Prostate gland (tissue), 2 donors: Measurements from ENCODE around the gene GTF2A1L. TPM values are rescaled to one million over a fixed set of nuclear protein-coding genes. Genes with fewer than 3 reads are reported as not detected.

ENCODE experiments used
- DNase-seq: peaks from one replicate; pipeline ENCODE4 v3.0.0-alpha.2; 2019; ENCODE audit warnings: low spot score
- H3K27ac ChIP-seq, 2 donors: fragments of 200-600 bp; sonication (generic); 2 replicates each; pipeline ENCODE4 v1.5.1; 2017 to 2019
- H3K27me3 ChIP-seq: fragments of 200-600 bp; sonication (generic); replicated peaks from 2 replicates; pipeline ENCODE4 v1.5.1; 2019; ENCODE audit not compliant: insufficient read depth
- H3K36me3 ChIP-seq, 2 donors: fragments of 200-600 bp; sonication (generic); 1 replicate in 1 of 2; 2 replicates in 1 of 2; pipeline versions ENCODE4 v1.5.1 to v1.8.1; 2017 to 2019
- H3K4me1 ChIP-seq: fragments of 200-600 bp; sonication (generic); replicated peaks from 2 replicates; pipeline ENCODE4 v1.5.1; 2019
- H3K4me3 ChIP-seq, 2 donors: fragments of 200-600 bp; sonication (generic); 2 replicates each; pipeline ENCODE4 v1.5.1; 2017 to 2019
- H3K9me3 ChIP-seq: fragments of 200-600 bp; sonication (generic); 2 replicates; pipeline ENCODE4 v1.5.1; 2017
- POLR2A ChIP-seq: fragments of 450-650 bp; IDR thresholded peaks from one replicate; pipeline ENCODE4 v1.6.1; 2016; ENCODE audit warnings: antibody characterized with exemption, mild to moderate bottlenecking
- POLR2AphosphoS5 ChIP-seq: sonication (generic); formaldehyde crosslinking; IDR thresholded peaks from one replicate; pipeline ENCODE4 v1.6.1; 2017; ENCODE audit warnings: antibody characterized with exemption
- WGBS: methylation state at CpG from one replicate; pipeline ENCODE4 v1.1.5; 2018; 5-methylcytosine and 5-hydroxymethylcytosine counted together
- intact Hi-C: fragments of 100-400 bp; cut with DNase I; formaldehyde crosslinking; loops from one replicate; pipeline ENCODE4 v1.14.2; 2022
- total RNA-seq, 2 donors: library from RNA; depleted of rRNA; stranded (reverse); fragments of >200 nt; gene quantifications; one replicate each; pipeline ENCODE4 v1.1.0, GENCODE V29; 2016
- TF ChIP-seq, protein P1 (sequence below), 4 experiments: fragments of 200-600 bp in 2 of 4; fragments of 450-650 bp in 2 of 4; sonication (generic) in 2 of 4; IDR thresholded peaks; 1 replicate in 3 of 4; 2 replicates in 1 of 4; pipeline ENCODE4 v1.5.1; 2016 to 2019; ENCODE audit warnings: antibody characterized with exemption in 4 of 4, mild to moderate bottlenecking in 2 of 4, moderate library complexity in 2 of 4

The GTF2A1L gene
- total RNA-seq, 2 donors from 2014 or later, result 0.68 to 3.6 TPM

DNA sequence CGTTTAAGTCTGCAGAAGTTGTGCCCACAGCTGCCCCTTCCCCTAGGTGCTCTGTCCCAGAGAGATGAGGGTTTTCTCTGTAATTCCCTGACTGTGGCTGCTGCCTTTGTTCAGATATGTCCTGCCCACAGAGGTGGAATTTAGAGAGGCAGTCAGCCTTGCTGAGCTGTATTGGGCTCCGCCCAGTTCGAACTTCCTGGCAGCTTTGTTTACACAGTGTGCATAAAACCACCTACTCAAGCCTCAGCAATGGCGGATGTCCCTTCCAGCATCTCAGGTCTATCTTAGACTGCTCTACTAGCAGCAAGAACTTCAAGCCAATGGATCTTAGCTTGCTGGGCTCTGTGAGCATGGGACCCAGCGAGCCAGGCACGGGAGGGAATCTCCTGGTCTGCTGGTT lies 89.8 kb downstream of the GTF2A1L start:
- Histone ChIP-seq H3K36me3 (no peaks in the 10 kb centered on the region), H3K4me3 (no peak overlapping the region), H3K27me3 (no peaks in the 10 kb centered on the region), H3K27ac (no peak overlapping the region), H3K9me3 (no peaks in the 10 kb centered on the region), H3K4me1 (no peaks in the 10 kb centered on the region)
- intact Hi-C loops, result no loop called here
- TF ChIP-seq POLR2A, result no peak
- TF ChIP-seq, protein P1, sequence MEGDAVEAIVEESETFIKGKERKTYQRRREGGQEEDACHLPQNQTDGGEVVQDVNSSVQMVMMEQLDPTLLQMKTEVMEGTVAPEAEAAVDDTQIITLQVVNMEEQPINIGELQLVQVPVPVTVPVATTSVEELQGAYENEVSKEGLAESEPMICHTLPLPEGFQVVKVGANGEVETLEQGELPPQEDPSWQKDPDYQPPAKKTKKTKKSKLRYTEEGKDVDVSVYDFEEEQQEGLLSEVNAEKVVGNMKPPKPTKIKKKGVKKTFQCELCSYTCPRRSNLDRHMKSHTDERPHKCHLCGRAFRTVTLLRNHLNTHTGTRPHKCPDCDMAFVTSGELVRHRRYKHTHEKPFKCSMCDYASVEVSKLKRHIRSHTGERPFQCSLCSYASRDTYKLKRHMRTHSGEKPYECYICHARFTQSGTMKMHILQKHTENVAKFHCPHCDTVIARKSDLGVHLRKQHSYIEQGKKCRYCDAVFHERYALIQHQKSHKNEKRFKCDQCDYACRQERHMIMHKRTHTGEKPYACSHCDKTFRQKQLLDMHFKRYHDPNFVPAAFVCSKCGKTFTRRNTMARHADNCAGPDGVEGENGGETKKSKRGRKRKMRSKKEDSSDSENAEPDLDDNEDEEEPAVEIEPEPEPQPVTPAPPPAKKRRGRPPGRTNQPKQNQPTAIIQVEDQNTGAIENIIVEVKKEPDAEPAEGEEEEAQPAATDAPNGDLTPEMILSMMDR (IDR thresholded peaks at IDR 0.05), result no peak
- TF ChIP-seq POLR2AphosphoS5, result no peak
- no peak for DNase-seq
- 64% methylated on average over 6 of the region's 6 CpGs for WGBS

DNA sequence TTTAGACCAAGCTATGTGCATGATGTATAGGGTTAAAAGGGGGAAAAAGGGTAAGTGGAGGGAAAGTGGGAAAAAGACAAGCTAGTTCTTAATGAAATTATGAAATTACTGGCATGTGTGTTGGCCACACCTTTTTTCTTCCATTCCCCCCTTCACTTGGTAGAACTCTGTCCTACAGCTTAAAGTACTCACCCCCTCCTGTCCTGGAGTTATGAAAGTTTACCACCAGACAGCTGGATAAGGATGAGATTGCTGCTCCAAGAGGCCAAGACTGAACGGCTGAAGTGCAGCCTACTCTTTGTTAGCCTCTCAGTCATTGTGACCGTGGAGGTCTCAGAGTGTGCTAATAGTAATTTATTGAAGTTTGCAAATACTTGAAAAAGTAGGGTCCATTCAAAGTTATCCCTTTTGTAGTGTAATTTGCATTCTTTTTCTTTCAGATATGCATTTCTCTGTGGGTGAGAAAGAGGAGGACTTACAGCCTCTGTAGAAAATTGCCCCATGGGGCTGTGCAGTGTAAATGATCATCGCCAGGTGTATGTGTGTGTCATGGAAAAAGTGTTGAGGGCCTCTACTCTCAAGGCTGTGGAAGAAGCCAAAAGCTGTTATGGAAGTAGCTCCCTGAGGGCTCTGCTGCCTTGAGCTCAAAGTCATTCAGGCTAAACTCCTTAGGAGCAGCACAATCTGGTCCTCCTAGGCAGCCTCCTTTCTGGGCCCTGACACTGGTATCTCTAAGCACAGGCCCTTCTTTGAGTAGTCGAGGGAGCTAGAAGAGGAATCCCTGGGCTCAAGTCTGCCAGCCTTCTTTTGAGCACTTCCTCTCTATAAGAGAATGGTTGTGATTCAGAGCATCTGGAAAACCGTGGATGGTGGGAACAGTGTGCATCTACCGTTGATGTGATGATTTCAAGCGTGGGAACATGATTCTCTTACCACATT lies 91.7 kb downstream of the GTF2A1L start:
- H3K4me3 ChIP-seq, result no peak overlapping the region
- no peak for DNase-seq
- no peak for TF ChIP-seq POLR2AphosphoS5
- TF ChIP-seq, protein P1 (IDR thresholded peaks at IDR 0.05), result no peak
- TF ChIP-seq POLR2A, result no peak
- intact Hi-C loops, result no loop called here
- H3K36me3 ChIP-seq, result no peaks in the 10 kb centered on the region
- H3K27me3 ChIP-seq, result no peaks in the 10 kb centered on the region
- no peaks in the 10 kb centered on the region for H3K9me3 ChIP-seq
- H3K27ac ChIP-seq, result no peak overlapping the region
- 66% methylated on average over 7 of the region's 7 CpGs for WGBS
- no peaks in the 10 kb centered on the region for H3K4me1 ChIP-seq

DNA sequence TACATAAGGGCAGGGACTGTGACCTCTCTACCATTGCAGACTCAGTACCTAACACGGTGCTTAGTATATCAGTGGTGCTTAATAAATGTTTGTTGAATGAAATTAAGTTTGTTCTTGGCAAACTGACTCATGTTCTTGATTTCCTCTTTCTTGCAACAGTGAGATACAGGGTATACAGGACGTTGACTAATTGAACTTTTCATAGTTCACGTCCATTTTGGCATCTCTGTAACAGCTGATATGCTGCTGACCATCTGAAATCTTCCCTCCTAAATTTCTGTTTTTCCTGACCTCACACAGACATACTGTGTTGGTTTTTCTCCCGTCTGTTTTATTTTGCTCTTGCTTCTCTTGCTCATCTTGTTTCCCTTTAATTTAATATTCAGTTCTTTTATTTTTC lies 93.7 kb downstream of the GTF2A1L start:
- WGBS, result 50% methylated on average over 4 of the region's 4 CpGs

DNA sequence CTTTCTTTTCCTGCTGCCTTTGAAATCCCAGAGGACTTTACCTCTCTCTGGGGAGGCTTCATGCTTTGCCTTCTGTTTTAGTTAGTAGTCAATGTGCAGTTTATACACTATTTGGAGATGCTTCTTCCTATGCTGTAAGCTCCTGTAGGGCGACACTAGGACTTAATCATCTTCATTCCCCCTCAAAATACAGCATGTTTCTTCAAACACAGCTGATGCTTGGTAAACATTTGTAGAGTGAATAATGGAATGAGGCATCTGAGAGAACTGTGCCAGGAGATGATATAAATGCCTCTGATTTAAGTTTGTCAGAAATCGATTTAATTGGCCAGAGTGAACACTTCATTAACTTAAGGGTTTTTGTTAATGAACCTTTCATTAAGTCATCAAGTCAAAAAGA lies 94.5 kb downstream of the GTF2A1L start:
- H3K27me3 ChIP-seq, result no peaks in the 10 kb centered on the region
- DNase-seq, result no peak
- H3K36me3 ChIP-seq, result no peaks in the 10 kb centered on the region
- no peak overlapping the region for H3K4me3 ChIP-seq
- H3K9me3 ChIP-seq, result no peaks in the 10 kb centered on the region
- WGBS, result 54% methylated on average over 2 of the region's 2 CpGs
- H3K27ac ChIP-seq, result no peak overlapping the region
- H3K4me1 ChIP-seq, result no peaks in the 10 kb centered on the region
- intact Hi-C loops, result no loop called here
- no peak for TF ChIP-seq POLR2AphosphoS5
- TF ChIP-seq POLR2A, result no peak
- TF ChIP-seq, protein P1 (IDR thresholded peaks at IDR 0.05), result no peak

More for the DNA sequence above, 93.7 kb downstream of the GTF2A1L start:
- Histone ChIP-seq H3K27ac (no peak overlapping the region), H3K36me3 (no peaks in the 10 kb centered on the region), H3K4me3 (no peak overlapping the region), H3K27me3 (no peaks in the 10 kb centered on the region), H3K9me3 (no peaks in the 10 kb centered on the region), H3K4me1 (no peaks in the 10 kb centered on the region)
- intact Hi-C loops, result no loop called here
- TF ChIP-seq POLR2AphosphoS5 (no peak), POLR2A (no peak)
- TF ChIP-seq, protein P1 (IDR thresholded peaks at IDR 0.05), result no peak
- no peak for DNase-seq

DNA sequence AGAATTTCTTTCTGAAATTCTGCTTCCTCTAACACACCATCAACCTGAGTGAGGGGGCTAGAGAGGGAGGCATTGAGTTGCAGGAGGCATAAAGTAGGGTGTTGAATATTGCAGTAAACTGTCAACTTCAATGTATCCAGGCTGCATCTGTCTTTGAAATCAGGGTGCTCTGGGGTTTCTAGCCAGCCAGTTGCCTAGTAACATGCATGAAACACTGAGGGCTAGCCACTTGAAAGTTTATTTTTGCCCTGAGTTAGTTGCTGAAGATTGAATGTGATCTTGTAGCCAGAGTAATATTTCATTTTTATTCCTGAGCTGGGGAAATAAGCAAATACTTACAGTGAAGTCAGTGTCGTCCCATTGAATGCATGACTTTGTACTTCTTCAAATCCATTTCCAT lies 96.0 kb downstream of the GTF2A1L start:
- 47% methylated on average over 1 of the region's 1 CpG for WGBS
- no peaks in the 10 kb centered on the region for H3K9me3 ChIP-seq
- H3K4me3 ChIP-seq, result no peak overlapping the region
- no peaks in the 10 kb centered on the region for H3K27me3 ChIP-seq
- DNase-seq, result no peak
- no peaks in the 10 kb centered on the region for H3K36me3 ChIP-seq
- H3K4me1 ChIP-seq, result no peaks in the 10 kb centered on the region
- intact Hi-C loops, result no loop called here
- no peak for TF ChIP-seq POLR2AphosphoS5
- no peak for TF ChIP-seq POLR2A
- TF ChIP-seq, protein P1 (IDR thresholded peaks at IDR 0.05), result no peak
- H3K27ac ChIP-seq, result no peak overlapping the region
